Measurements from ENCODE around the gene ANAPC2. TPM values are rescaled to one million over a fixed set of nuclear protein-coding genes. Genes with fewer than 3 reads are reported as not detected.

ANAPC2 gene
- total RNA-seq, 2 donors from 2014 or later: 31.2 to 32.5 TPM

GRCh38 chr9:137158625-137159024 lies 29.7 kb downstream of the ANAPC2 start:
- DNase-seq: no peak
- no peak for ATAC-seq
- intact Hi-C loops (cut with DNase I): no loop called here

DNA sequence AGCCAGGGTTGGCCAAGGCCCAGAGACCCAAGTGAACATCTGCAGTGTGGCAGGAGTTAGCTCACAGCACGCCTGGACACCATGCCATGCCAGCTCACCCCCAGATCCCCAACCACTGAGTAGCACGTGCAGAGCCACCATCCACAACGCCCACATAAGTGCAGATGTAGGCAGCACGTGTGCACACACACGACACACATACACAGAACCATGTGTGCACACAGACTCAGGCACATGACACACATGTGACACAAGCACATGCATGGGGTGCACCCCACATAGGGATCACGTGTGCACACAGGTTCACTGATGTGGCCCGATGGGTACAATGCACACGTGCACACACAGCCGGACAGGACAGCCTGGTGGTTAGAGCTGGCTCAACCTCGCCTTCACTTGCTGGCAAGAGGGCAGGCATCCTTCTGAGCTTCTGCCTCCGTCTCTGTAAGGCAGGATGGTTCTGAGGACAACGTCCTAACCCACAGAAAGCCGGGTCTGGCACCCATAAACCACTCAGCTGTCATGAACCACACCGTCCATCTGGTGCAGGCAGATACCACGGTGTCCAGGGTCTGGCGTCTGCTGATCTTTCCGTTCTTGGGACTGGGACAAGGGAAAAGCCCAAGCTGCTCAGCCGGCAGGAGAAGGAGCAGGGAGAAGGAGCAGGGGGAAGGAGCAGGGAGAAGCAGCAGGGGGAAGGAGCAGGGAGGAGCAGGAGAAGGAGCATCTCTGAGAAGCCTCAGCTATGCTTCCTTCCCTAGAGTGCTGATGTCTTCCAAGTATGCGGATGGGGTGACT lies 30.5 kb downstream of the ANAPC2 start:
- no peak for ATAC-seq
- no peak for DNase-seq
- intact Hi-C loops (cut with DNase I): no loop called here

- intact Hi-C loops (cut with DNase I): no loop called here
- peak; percentile 56 for DNase-seq
- peak; percentile 64 to 77 for ATAC-seq
Observed at GRCh38 chr9:137156567-137157375, 31.6 kb downstream of the ANAPC2 start.

DNA sequence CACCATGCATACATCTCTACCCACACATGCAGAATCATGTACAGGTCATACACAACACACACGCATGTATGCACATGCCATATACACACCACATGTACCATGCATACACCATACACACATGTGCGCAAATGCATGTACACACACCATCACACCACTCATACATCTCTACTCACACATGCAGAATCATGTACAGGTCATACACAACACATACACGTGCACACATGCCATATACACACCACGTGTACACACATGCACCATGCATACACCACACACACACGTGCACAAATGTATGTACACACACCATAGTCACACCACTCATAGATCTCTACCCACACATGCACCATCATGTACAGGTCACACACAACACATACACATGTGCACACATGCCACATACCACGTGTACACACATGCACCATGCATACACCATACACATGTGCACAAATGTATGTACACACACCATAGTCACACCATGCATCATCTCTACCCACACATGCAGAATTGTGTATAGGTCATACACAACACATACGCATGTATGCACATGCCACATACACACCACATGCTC lies 35.4 kb downstream of the ANAPC2 start:
- ATAC-seq (no peak), DNase-seq (no peak)
- intact Hi-C loops (cut with DNase I): no loop called here

GRCh38 chr9:137150617-137151457 lies 37.5 kb downstream of the ANAPC2 start:
- ATAC-seq: no peak
- intact Hi-C loops (cut with DNase I): no loop called here
- no peak for DNase-seq

DNA sequence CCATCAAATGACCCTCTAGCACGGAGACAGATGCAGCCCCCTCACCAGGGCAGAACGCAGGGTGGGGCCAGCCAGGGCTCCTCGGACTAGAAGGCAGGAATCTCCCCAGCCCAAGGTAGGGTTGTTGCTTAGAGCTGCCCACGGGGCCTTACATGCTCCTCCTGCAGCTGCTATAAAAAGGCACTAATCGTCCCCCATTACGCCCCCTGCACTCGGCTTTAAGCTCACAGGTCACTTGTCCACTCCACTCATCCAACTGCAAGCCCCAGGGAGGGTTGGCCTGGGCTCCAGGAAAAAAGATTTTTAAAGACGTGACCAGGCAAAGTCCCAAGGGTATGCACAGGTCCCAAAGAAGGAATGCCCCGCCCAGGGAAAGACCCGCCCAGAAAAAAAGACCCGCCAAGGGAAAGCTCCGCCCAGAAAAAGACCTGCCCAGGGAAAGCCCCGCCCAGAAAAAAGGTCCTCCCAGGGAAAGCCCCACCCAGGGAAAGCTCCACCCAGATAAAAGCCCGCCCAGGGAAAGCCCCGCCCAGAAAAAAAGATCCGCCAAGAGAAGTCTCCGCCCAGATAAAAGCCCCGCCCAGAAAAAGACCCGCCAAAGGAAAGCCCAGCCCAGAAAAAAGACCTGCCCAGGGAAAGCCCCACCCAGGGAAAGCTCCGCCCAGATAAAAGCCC lies 38.3 kb downstream of the ANAPC2 start:
- no peak for ATAC-seq
- DNase-seq: no peak
- intact Hi-C loops (cut with DNase I): no loop called here

DNA sequence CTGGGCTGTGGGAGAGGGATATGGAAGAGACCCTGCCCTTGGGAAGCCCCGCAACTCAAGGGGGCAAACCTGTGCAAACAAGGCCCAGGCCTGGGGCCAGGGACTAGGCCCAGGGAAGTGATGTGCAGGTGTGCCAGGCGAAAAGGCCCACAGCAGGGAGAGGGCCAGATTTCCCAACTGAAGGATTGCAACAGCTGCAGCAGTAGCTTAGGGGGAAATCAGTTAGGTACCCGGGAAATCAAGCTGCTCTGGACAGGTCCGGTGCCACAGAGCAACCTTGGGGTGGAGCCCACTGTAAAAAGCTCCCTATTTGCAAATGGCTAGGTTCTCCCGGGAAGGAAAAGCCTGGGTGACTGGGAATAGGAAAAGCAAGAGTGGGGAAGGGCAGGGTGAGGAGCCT lies 39.0 kb downstream of the ANAPC2 start:
- ATAC-seq (no peak), DNase-seq (no peak)
- intact Hi-C loops (cut with DNase I): no loop called here

DNA sequence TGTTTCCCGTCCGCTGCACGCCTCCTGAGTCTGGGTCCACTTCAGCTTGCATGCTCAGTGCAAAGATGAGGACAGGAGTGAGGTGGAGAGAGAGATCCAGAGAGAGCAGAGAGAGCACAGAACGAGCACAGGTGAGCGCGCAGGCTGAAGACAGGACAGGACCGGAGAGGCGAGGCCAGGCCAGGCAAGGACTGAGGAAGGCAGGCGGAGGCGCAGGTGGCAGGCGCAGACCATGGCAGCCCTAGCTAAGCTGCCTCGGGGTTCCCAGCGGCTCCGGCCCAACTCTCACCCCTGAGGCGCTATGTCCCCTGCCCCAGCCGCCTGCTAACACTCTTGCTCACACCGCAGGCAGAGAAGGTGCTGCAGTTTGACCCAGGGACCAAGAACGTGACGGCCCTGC lies 39.7 kb downstream of the ANAPC2 start:
- ATAC-seq (no peak), DNase-seq (no peak)
- intact Hi-C loops (cut with DNase I): no loop called here

- DNase-seq: no peak
- ATAC-seq: no peak
- intact Hi-C loops (cut with DNase I): no loop called here
Observed at GRCh38 chr9:137148242-137148641, 40.1 kb downstream of the ANAPC2 start.

- intact Hi-C loops (cut with DNase I): no loop called here
- DNase-seq (no peak), ATAC-seq (no peak)
Observed at GRCh38 chr9:137147793-137148160, 40.6 kb downstream of the ANAPC2 start.

DNA sequence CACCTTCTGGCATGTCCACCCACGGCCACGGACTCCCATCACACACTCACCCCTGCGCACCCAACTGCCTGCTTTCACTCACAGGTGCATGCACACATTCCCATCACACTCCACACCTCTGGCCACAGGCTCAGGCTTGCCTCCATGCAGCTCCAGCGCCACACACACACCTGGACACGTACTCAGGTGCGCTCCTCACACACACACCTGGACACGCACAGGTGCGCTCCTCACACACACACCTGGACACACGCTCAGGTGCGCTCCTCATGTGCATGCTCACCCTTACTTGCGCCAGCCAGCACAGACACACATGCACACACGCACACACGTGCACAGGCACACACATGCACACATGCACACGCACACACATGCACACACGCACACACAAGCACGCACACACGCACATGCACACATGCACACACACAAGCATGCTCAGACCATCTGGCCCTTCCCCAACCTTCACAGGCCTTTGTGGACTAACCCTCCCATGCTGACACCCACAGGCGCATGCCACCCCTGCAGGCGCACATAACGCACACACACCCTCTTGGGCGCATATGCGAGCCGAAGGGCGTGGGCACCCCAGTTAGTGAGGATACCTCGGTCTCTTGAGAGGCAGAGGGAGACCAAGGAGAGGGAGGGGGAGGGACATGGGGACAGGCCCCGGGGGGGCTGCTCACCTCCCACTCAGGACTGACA lies 41.1 kb downstream of the ANAPC2 start:
- DNase-seq (peak; percentile 7), ATAC-seq (no peak)
- intact Hi-C loops (cut with DNase I): no loop called here

DNA sequence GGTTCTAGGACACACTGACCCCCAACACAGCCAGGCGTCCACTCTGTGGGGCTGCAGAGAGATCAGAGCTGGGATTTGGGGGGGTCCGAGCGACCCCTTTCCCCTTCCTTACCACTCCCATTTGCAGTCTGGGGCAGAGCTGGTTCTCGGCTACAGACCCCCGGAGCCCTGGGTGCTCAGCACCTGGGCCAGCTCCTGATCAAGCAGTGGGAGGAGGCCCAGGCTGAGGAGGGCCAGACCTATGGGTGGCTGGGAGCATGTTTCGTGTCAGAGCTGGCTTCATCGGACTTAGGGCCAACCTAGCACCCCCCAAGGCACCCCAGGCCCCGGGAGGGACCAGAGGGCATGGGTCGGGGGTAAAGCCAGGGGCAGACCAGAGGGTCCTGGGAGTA lies 41.8 kb downstream of the ANAPC2 start:
- ATAC-seq (peak in 1 of 2 donors; percentile 8), DNase-seq (peak; percentile 9)

DNA sequence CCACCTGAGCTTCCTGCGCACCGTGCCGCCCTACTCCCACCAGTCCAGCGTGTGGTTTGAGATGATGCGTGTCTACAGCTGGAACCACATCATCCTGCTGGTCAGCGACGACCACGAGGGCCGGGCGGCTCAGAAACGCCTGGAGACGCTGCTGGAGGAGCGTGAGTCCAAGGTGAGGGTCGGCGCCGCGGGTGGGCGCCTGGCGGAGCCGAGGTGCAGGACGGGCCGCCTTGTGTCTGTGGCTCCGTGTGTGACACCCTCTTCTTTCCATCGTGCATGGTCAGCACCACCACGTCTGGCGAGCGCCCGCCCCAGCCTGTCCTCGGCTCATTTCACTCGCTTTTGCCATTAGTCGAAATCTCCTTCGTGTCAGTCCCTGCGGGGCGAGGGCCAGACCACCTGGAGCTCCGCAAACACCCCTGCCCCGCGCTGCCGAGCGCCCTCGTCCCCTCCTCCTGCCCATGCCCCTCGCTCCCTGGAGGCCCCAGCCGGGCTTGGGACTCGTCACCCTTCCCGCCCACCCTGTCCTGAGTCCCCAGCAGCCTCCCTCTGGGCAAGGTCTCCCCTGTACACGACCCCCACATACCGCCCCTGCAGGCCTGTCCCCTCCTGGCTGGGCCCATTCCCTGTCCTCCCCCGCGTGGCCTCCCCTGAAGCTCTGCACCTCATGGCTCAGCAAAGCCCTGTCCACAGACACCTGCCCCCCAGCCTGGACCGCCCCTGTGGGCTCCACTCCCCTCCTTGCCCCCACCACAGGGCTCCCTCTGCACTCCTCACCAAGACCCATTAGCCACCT lies 42.4 kb downstream of the ANAPC2 start:
- peak; percentile 18 for DNase-seq
- ATAC-seq: no peak
- intact Hi-C loops (cut with DNase I): no loop called here

More for the DNA sequence above, 41.8 kb downstream of the ANAPC2 start:
- intact Hi-C loops (cut with DNase I): no loop called here

GRCh38 chr9:137143459-137143858 lies 44.9 kb downstream of the ANAPC2 start:
- intact Hi-C loops (cut with DNase I): no loop called here
- ATAC-seq: no peak
- DNase-seq: no peak

DNA sequence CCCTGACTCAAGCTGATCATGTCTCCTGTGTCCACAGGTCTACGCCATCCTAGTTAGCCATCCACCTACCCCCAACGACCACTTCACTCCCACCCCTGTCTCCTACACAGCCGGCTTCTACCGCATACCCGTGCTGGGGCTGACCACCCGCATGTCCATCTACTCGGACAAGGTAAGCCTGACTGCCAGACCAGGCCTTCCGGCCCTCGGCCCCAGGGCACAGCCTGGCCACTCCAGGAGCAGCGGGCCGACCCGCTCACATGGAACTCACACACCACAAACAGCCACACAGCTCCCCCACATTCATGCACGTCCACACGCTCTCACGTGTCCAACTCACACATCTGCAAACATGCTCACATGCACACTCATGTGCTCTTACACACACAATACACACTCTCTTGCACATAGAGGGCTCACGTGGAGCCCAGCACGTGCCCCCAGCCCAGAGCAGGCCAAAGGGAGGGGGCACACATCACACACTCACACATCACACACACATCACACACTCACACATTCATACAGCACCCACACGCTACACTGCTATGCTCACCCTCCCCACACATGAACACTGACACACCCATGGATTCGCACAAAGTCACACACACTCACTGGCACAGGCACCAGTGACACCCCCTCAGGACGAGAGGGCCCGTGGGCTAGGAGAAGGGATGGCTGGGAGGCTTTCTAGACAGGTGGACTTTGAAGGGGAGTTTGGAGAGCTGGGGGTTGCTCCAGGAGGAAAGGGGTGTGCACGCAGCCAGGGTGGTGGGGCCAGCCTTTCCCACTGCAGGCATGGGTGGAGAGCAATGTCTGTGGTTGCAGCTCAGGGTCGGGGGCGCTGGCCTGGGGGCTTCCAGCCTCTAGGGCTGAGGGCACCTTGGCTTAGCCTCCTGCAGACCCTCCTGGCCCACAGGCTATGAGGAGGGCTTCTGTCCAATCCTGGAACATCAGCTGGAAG lies 46.1 kb downstream of the ANAPC2 start:
- intact Hi-C loops (cut with DNase I): no loop called here
- peak; percentile 4 for DNase-seq
- ATAC-seq: no peak

DNA sequence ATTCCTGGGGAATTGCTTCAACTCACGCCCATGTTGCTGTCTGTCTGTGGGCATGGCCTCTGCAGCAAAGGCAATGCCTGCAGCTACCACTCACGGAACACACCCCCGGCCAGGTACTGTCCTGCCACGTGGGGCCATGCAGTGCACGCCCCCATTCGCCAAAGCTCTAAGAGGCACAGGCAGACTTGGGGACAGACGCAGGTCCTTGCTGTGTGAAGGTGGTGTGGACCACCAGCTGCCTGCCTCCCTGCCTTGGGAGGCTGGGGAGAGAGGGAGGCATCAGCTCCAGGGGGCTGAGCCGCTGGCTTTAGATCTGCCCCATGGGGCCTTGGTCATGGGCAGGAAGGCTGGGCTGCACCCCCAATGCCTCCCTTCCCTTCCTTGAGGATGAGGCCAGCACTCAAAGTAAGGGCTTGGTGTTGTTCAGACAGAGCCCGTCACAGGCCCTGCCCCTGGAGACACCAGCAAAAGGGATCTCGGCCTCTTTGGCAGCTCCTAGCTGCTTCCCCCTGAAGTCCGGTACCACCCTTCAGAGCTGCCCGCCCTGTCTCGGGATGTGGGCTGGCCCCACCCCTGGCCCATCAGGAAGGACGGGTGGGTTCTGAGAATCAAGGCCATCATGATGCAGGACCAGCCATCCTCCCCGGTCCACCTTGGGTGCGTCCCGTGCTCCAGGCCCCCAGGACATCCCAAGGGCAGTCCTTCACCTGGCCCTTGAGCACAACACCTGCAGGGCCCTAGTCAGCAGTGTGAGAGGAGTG lies 47.1 kb downstream of the ANAPC2 start:
- ATAC-seq: no peak
- intact Hi-C loops (cut with DNase I): no loop called here
- DNase-seq: no peak

Measured in left cardiac atrium (tissue), 4 donors.